ENCODE measurements around the gene SCGB2A2.

The SCGB2A2 gene

GRCh38 chr11:62241095-62241494 lies 28.9 kb upstream of the SCGB2A2 start:
- DNase-seq (ENCODE audit: extremely low read depth, low read depth): no peak
- TF ChIP-seq CTCF (IDR thresholded peaks at IDR 0.05; ENCODE audit: low read depth, low read length, missing control alignments): no peak
- no peak overlapping the region for H3K4me3 ChIP-seq (replicated peaks; ENCODE audit: low read depth, low read length)

GRCh38 chr11:62242021-62242420 lies 27.9 kb upstream of the SCGB2A2 start, which contains the start of gene SCGB1D2:
SCGB1D2 (plus strand) TSS chr11:62242239; CDS start chr11:62242308, 69 bp downstream.
- no peak for DNase-seq (ENCODE audit: extremely low read depth, low read depth)
- H3K4me3 ChIP-seq (replicated peaks; ENCODE audit: low read depth, low read length): no peak within 1 kb of the TSS
- TF ChIP-seq CTCF (IDR thresholded peaks at IDR 0.05; ENCODE audit: low read depth, low read length, missing control alignments): no peak

GRCh38 chr11:62245271-62245753 lies 24.6 kb upstream of the SCGB2A2 start:
- no peak overlapping the region for H3K4me3 ChIP-seq (replicated peaks; ENCODE audit: low read depth, low read length)
- peak; percentile 39 for TF ChIP-seq CTCF (IDR thresholded peaks at IDR 0.05; ENCODE audit: low read depth, low read length, missing control alignments)
- DNase-seq (ENCODE audit: extremely low read depth, low read depth): no peak

- DNase-seq (ENCODE audit: extremely low read depth, low read depth): no peak
- no peak overlapping the region for H3K4me3 ChIP-seq (replicated peaks; ENCODE audit: low read depth, low read length)
- TF ChIP-seq CTCF (IDR thresholded peaks at IDR 0.05; ENCODE audit: low read depth, low read length, missing control alignments): no peak
Measured at GRCh38 chr11:62251698-62252097, 18.3 kb upstream of the SCGB2A2 start.

GRCh38 chr11:62253999-62254542 lies 15.9 kb upstream of the SCGB2A2 start:
- DNase-seq (ENCODE audit: extremely low read depth, low read depth): no peak
- H3K4me3 ChIP-seq (replicated peaks; ENCODE audit: low read depth, low read length): no peak overlapping the region
- no peak for TF ChIP-seq CTCF (IDR thresholded peaks at IDR 0.05; ENCODE audit: low read depth, low read length, missing control alignments)

GRCh38 chr11:62256281-62256680 lies 13.7 kb upstream of the SCGB2A2 start:
- TF ChIP-seq CTCF (IDR thresholded peaks at IDR 0.05; ENCODE audit: low read depth, low read length, missing control alignments): no peak
- H3K4me3 ChIP-seq (replicated peaks; ENCODE audit: low read depth, low read length): no peak overlapping the region
- no peak for DNase-seq (ENCODE audit: extremely low read depth, low read depth)
